ENCODE measurements around the gene MPV17. TPM values are rescaled to one million over a fixed set of nuclear protein-coding genes. Genes with fewer than 3 reads are reported as not detected.

MPV17 gene
- total and polyA plus RNA-seq, 2 of the 13 experiments (the other 11 are each of a cell fraction or from before 2014, with no cell fraction given): 48.9 to 129 TPM

GRCh38 chr2:27262379-27263286, 60.3 kb downstream of the MPV17 start, which contains the start of gene SLC30A3 (continued):
- TF ChIP-seq GRHL1 (CRISPR knock-in tag; conservative IDR thresholded peaks at IDR 0.05) (no peak), ZNF546 (CRISPR knock-in tag; conservative IDR thresholded peaks at IDR 0.05) (0 out of 2 replicates have a peak, but pooled peaks have one; percentile 16), ZNF224 (CRISPR knock-in tag; IDR thresholded peaks at IDR 0.05) (0 out of 2 replicates have a peak, but pooled peaks have one; percentile 36), EZH2 (conservative IDR thresholded peaks at IDR 0.05; ENCODE audit: low read depth, low read length) (peak; percentile 16; the same call in 1 of the 2 replicates), SRY (CRISPR knock-in tag; IDR thresholded peaks at IDR 0.05) (no peak), ZNF816 (CRISPR knock-in tag; IDR thresholded peaks at IDR 0.05; ENCODE audit: borderline replicate concordance) (0 out of 2 replicates have a peak, but pooled peaks have one; percentile 39), ZNF414 (CRISPR knock-in tag; IDR thresholded peaks at IDR 0.05) (no peak), MAZ (IDR thresholded peaks at IDR 0.05; ENCODE audit: borderline replicate concordance, low read depth, low read length) (no peak), MAZ (CRISPR knock-in tag; IDR thresholded peaks at IDR 0.05; ENCODE audit: low read depth) (peak; percentile 69; the same call in 1 of the 2 replicates), ZNF362 (CRISPR knock-in tag; IDR thresholded peaks at IDR 0.05; ENCODE audit: borderline replicate concordance) (no peak), HOXA5 (CRISPR knock-in tag; IDR thresholded peaks at IDR 0.05) (0 out of 2 replicates have a peak, but pooled peaks have one; percentile 16), ZFX (CRISPR knock-in tag; IDR thresholded peaks at IDR 0.05; ENCODE audit: low read depth) (peak; percentile 45), DZIP1 (CRISPR knock-in tag; IDR thresholded peaks at IDR 0.05) (peak; percentile 74; the same call in 1 of the 2 replicates), ZNF781 (CRISPR knock-in tag; IDR thresholded peaks at IDR 0.05; ENCODE audit: borderline replicate concordance, not compliant biosample characterization) (no peak), ZNF430 (CRISPR knock-in tag; IDR thresholded peaks at IDR 0.05) (0 out of 2 replicates have a peak, but pooled peaks have one; percentile 45), TBX2 (CRISPR knock-in tag; IDR thresholded peaks at IDR 0.05; ENCODE audit: borderline replicate concordance) (peak; percentile 37; the same call in 1 of the 2 replicates), ZNF800 (CRISPR knock-in tag; IDR thresholded peaks at IDR 0.05) (peak; percentile 92), RNF2 (conservative IDR thresholded peaks at IDR 0.05; ENCODE audit: low read depth) (peak; percentile 97)

Data from HepG2 (cell line).